Measurements from ENCODE around the gene MVB12B. TPM values are rescaled to one million over a fixed set of nuclear protein-coding genes. Genes with fewer than 3 reads are reported as not detected.
"Not testable (repeated sequence)": the region's sequence is repeated elsewhere in the genome, so short reads cannot be mapped to it uniquely, and the experiment has no call there.

The MVB12B gene
- total RNA-seq, 1 experiment from 2014 or later = 10.7 TPM

- no peak for DNase-seq (ENCODE audit: low spot score)
Measured at GRCh38 chr9:126534431-126535186, 208.0 kb downstream of the MVB12B start.

GRCh38 chr9:126536131-126536530 is 209.5 kb downstream of the MVB12B start:
- no peak for DNase-seq (ENCODE audit: low spot score)

GRCh38 chr9:126536841-126537465 is 210.3 kb downstream of the MVB12B start:
- no peak for DNase-seq (ENCODE audit: low spot score)

- no peak for DNase-seq (ENCODE audit: low spot score)
Measured at GRCh38 chr9:126538550-126538949, 211.9 kb downstream of the MVB12B start.

GRCh38 chr9:126540398-126540797 is 213.8 kb downstream of the MVB12B start:
- DNase-seq (ENCODE audit: low spot score) = not testable (repeated sequence)

GRCh38 chr9:126543490-126543889 is 216.9 kb downstream of the MVB12B start:
- no peak for DNase-seq (ENCODE audit: low spot score)

- no peak for DNase-seq (ENCODE audit: low spot score)
Measured at GRCh38 chr9:126545106-126545505, 218.5 kb downstream of the MVB12B start.

- DNase-seq (ENCODE audit: low spot score) = no peak
Measured at GRCh38 chr9:126546036-126546435, 219.4 kb downstream of the MVB12B start.

GRCh38 chr9:126548312-126548711 is 221.7 kb downstream of the MVB12B start:
- DNase-seq (ENCODE audit: low spot score) = no peak

GRCh38 chr9:126549246-126550006 is 222.8 kb downstream of the MVB12B start:
- DNase-seq (ENCODE audit: low spot score) = no peak

- DNase-seq (ENCODE audit: low spot score) = no peak
Measured at GRCh38 chr9:126550891-126551351, 224.3 kb downstream of the MVB12B start.

- no peak for DNase-seq (ENCODE audit: low spot score)
Measured at GRCh38 chr9:126551812-126552211, 225.2 kb downstream of the MVB12B start.

- no peak for DNase-seq (ENCODE audit: low spot score)
Measured at GRCh38 chr9:126554292-126554691, 227.7 kb downstream of the MVB12B start.

- DNase-seq (ENCODE audit: low spot score) = not testable (repeated sequence)
Measured at GRCh38 chr9:126555421-126555820, 228.8 kb downstream of the MVB12B start.

Measured in A172 (cell line).